ENCODE data around the gene NTN5.

NTN5 gene

DNA sequence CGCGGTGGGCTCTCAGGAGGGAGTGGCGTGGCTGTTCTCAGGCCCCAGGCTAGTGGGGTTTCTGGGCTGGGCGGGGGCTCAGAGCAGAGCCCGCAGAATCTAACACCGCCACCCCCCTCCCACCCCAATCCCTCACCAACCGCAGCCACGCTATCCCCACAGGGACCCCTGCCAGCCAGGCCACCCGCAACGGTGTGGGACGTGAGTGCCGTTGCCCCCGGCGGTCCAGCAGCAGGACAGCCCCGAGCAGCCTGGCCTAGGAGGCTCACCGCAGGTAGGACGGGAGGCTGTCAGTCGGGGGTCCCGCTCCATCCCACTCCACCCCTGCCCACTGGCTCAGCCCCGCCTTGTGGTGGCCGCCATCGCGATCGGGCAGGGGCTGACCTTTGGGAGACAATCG, at the start of gene NTN5:
NTN5 (minus strand) TSS at position 24 of the 400 bp plus-strand sequence. CDS start 2,031 bp downstream, outside the sequence.
- CTCF ChIA-PET = no interaction called here
- DNase-seq (ENCODE audit: extremely low spot score) = no peak
- TF ChIP-seq ELF4 (IDR thresholded peaks at IDR 0.05) = no peak
- TF ChIP-seq L3MBTL2 (conservative IDR thresholded peaks at IDR 0.05) = no peak
- TF ChIP-seq SP1 (IDR thresholded peaks at IDR 0.05) = no peak
- no peak for TF ChIP-seq LEF1 (IDR thresholded peaks at IDR 0.05; ENCODE audit: borderline replicate concordance)
- no peak for TF ChIP-seq ARNT (IDR thresholded peaks at IDR 0.05)
- no peak for TF ChIP-seq FOXK2 (IDR thresholded peaks at IDR 0.05)
- no peak for TF ChIP-seq ZNF384 (IDR thresholded peaks at IDR 0.05)
- POLR2A ChIA-PET = no interaction called here

- ChIA-PET POLR2A (no interaction called here), CTCF (no interaction called here)
- DNase-seq (ENCODE audit: extremely low spot score) = no peak
- TF ChIP-seq BHLHE40 (IDR thresholded peaks at IDR 0.05; ENCODE audit: borderline replicate concordance) = no peak
- TF ChIP-seq ELF4 (IDR thresholded peaks at IDR 0.05) = no peak
- no peak for TF ChIP-seq CTBP1 (IDR thresholded peaks at IDR 0.05; ENCODE audit: borderline replicate concordance)
- no peak for TF ChIP-seq L3MBTL2 (conservative IDR thresholded peaks at IDR 0.05)
- TF ChIP-seq FOXK2 (IDR thresholded peaks at IDR 0.05) = no peak
- no peak for TF ChIP-seq ZNF384 (IDR thresholded peaks at IDR 0.05)
- TF ChIP-seq FOXM1 (IDR thresholded peaks at IDR 0.05; ENCODE audit: borderline replicate concordance) = no peak
These were observed 49.4 kb upstream of the NTN5 start for GRCh38 chr19:48722196-48722708.

DNA sequence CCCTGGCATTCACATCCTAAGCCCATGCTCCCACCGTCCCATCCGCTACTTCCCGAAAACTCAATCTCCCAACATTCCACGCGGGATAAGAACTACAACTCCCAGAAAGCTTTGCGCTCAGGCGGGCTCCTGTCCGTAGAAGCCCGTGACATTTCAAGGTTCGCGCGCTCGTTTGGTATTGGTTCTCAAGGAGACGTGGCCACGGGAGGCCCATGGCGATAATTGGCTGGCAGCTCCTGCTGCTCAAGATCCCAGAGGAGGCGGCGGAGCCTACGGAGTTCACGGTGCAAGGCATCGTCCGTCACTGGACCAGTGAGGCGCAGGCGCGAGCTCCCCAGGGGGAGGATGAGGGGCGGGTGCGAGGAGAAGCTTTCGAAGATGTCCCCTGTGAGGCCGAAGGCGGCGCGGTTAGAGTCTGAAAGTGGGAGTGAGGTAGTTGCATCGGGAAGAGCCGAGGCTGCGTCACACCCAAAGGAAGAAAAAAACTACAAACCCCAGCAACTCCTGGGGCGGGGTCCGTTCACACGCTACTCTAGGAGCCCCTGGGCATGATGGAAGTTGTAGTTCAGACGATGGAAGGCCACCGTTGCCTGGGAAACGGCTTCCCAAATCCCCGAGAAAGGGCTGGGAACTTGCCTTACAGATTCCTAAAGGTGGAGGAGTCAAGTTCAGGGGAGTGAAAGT, 47.9 kb upstream of the NTN5 start:
- ChIA-PET POLR2A (interaction anchor here (0.7 to 2.7 kb wide), 18 partner anchors 8 to 151 kb away, joined by 3 to 17 read pairs (median 3); partner anchors contain the start of genes BCAT2, CA11, IZUMO1 and PPP1R15A), CTCF (interaction anchor here (0.7 to 0.8 kb wide), 2 partner anchors 9 to 75 kb away, joined by 3 to 4 read pairs; partner anchors contain the start of gene CA11)
- DNase-seq (ENCODE audit: extremely low spot score) = peak; percentile 91

GRCh38 chr19:48720251-48720612, 47.4 kb upstream of the NTN5 start:
- CTCF ChIA-PET = interaction anchor here (0.7 to 0.8 kb wide), 2 partner anchors 8 to 74 kb away, joined by 3 to 4 read pairs; partner anchors contain the start of gene CA11
- DNase-seq (ENCODE audit: extremely low spot score) = no peak
- no peak for TF ChIP-seq FOXA1 (IDR thresholded peaks at IDR 0.05)
- no peak for TF ChIP-seq ARNT (IDR thresholded peaks at IDR 0.05)
- TF ChIP-seq CTBP1 (IDR thresholded peaks at IDR 0.05; ENCODE audit: borderline replicate concordance) = no peak
- no peak for TF ChIP-seq SUZ12 (IDR thresholded peaks at IDR 0.05)
- no peak for TF ChIP-seq FOXM1 (IDR thresholded peaks at IDR 0.05; ENCODE audit: borderline replicate concordance)
- TF ChIP-seq NFRKB (IDR thresholded peaks at IDR 0.05) = no peak
- TF ChIP-seq HDGF (IDR thresholded peaks at IDR 0.05; ENCODE audit: borderline replicate concordance) = no peak
- TF ChIP-seq FOXK2 (IDR thresholded peaks at IDR 0.05) = no peak
- TF ChIP-seq SP1 (IDR thresholded peaks at IDR 0.05) = no peak
- TF ChIP-seq BHLHE40 (IDR thresholded peaks at IDR 0.05; ENCODE audit: borderline replicate concordance) = no peak
- TF ChIP-seq ZNF384 (IDR thresholded peaks at IDR 0.05) = no peak
- TF ChIP-seq LEF1 (IDR thresholded peaks at IDR 0.05; ENCODE audit: borderline replicate concordance) = no peak
- TF ChIP-seq, protein P1, sequence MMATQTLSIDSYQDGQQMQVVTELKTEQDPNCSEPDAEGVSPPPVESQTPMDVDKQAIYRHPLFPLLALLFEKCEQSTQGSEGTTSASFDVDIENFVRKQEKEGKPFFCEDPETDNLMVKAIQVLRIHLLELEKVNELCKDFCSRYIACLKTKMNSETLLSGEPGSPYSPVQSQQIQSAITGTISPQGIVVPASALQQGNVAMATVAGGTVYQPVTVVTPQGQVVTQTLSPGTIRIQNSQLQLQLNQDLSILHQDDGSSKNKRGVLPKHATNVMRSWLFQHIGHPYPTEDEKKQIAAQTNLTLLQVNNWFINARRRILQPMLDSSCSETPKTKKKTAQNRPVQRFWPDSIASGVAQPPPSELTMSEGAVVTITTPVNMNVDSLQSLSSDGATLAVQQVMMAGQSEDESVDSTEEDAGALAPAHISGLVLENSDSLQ (IDR thresholded peaks at IDR 0.05) = no peak
- no peak for TF ChIP-seq TARDBP (IDR thresholded peaks at IDR 0.05)
- TF ChIP-seq L3MBTL2 (conservative IDR thresholded peaks at IDR 0.05) = no peak
- no peak for TF ChIP-seq ELF4 (IDR thresholded peaks at IDR 0.05)
- POLR2A ChIA-PET = interaction anchor here (0.7 to 2.7 kb wide), 18 partner anchors 8 to 152 kb away, joined by 3 to 17 read pairs (median 3); partner anchors contain the start of genes BCAT2, CA11, IZUMO1 and PPP1R15A

More for the DNA sequence above, 47.9 kb upstream of the NTN5 start:
- TF ChIP-seq TARDBP (IDR thresholded peaks at IDR 0.05) (no peak), SUZ12 (IDR thresholded peaks at IDR 0.05) (peak; percentile 87), ELF4 (IDR thresholded peaks at IDR 0.05) (peak; percentile 34; the same call in 1 of the 2 replicates), L3MBTL2 (conservative IDR thresholded peaks at IDR 0.05) (peak; percentile 79), NFRKB (IDR thresholded peaks at IDR 0.05) (no peak)
- TF ChIP-seq, protein P1 (IDR thresholded peaks at IDR 0.05) = peak; percentile 97

- no peak for DNase-seq (ENCODE audit: extremely low spot score)
- POLR2A ChIA-PET = interaction anchor here (1.1 to 2.7 kb wide), 6 partner anchors 14 to 153 kb away, joined by 3 to 17 read pairs (median 4); partner anchors contain the start of gene PPP1R15A
- CTCF ChIA-PET = no interaction called here
- TF ChIP-seq ARNT (IDR thresholded peaks at IDR 0.05) (no peak), TARDBP (IDR thresholded peaks at IDR 0.05) (no peak), NFRKB (IDR thresholded peaks at IDR 0.05) (no peak), LEF1 (IDR thresholded peaks at IDR 0.05; ENCODE audit: borderline replicate concordance) (no peak), FOXM1 (IDR thresholded peaks at IDR 0.05; ENCODE audit: borderline replicate concordance) (no peak), FOXK2 (IDR thresholded peaks at IDR 0.05) (no peak), CTBP1 (IDR thresholded peaks at IDR 0.05; ENCODE audit: borderline replicate concordance) (no peak), HDGF (IDR thresholded peaks at IDR 0.05; ENCODE audit: borderline replicate concordance) (no peak), ZNF384 (IDR thresholded peaks at IDR 0.05) (no peak), SP1 (IDR thresholded peaks at IDR 0.05) (no peak), L3MBTL2 (conservative IDR thresholded peaks at IDR 0.05) (no peak), ELF4 (IDR thresholded peaks at IDR 0.05) (no peak), BHLHE40 (IDR thresholded peaks at IDR 0.05; ENCODE audit: borderline replicate concordance) (no peak), FOXA1 (IDR thresholded peaks at IDR 0.05) (no peak), SUZ12 (IDR thresholded peaks at IDR 0.05) (no peak)
- TF ChIP-seq, protein P1 (IDR thresholded peaks at IDR 0.05) = no peak
These were observed 46.7 kb upstream of the NTN5 start, which contains the start of gene MAMSTR for GRCh38 chr19:48719263-48720171. Gene MAMSTR (minus strand): TSS chr19:48719725. CDS start chr19:48719031, 694 bp downstream.

Measured in HEK293T (cell line).